RWPE2 (cell line): ENCODE data around the gene GRIK2.

Experiments used
- ATAC-seq: fragments of 200-7000 bp; cut with Tn5 transposase; 3 replicates; pipeline ENCODE4 v1.9.1; 2021; ENCODE audit warnings: low read depth
- DNase-seq: peaks from one replicate; pipeline ENCODE4 v3.0.0-alpha.2; 2020; ENCODE audit warnings: low spot score
- H3K27ac ChIP-seq: fragments of 450-650 bp; 2 replicates; pipeline ENCODE4 v1.5.1; 2017; ENCODE audit warnings: mild to moderate bottlenecking; ENCODE audit not compliant: poor library complexity, severe bottlenecking
- H3K27me3 ChIP-seq: fragments of 250-450 bp; sonication (Bioruptor Pico); 2 replicates; pipeline ENCODE4 v1.5.1; 2021; ENCODE audit warnings: mild to moderate bottlenecking, moderate library complexity; ENCODE audit not compliant: insufficient read depth, poor library complexity, severe bottlenecking
- H3K36me3 ChIP-seq: fragments of 250-450 bp; sonication (Bioruptor Pico); 2 replicates; pipeline ENCODE4 v1.5.1; 2020; ENCODE audit warnings: low read depth, mild to moderate bottlenecking, moderate library complexity
- H3K4me1 ChIP-seq: fragments of 250-450 bp; sonication (Bioruptor Pico); 2 replicates; pipeline ENCODE4 v1.5.1; 2021; ENCODE audit warnings: mild to moderate bottlenecking, moderate library complexity; ENCODE audit not compliant: insufficient read depth, poor library complexity, severe bottlenecking
- H3K4me3 ChIP-seq: fragments of 250-450 bp; sonication (Bioruptor Pico); 2 replicates; pipeline ENCODE4 v1.5.1; 2021; ENCODE audit warnings: mild to moderate bottlenecking, moderate library complexity; ENCODE audit not compliant: severe bottlenecking
- H3K9me3 ChIP-seq: fragments of 250-450 bp; sonication (Bioruptor Pico); 2 replicates; pipeline ENCODE4 v1.5.1; 2021; ENCODE audit warnings: mild to moderate bottlenecking, moderate library complexity; ENCODE audit not compliant: severe bottlenecking
- CTCF ChIP-seq: fragments of 450-650 bp; IDR thresholded peaks from one replicate; pipeline ENCODE4 v1.5.1; 2017; ENCODE audit warnings: mild to moderate bottlenecking, moderate library complexity; ENCODE audit not compliant: poor library complexity, severe bottlenecking

The GRIK2 gene

GRCh38 chr6:101845172-101845571 lies 451.7 kb downstream of the GRIK2 start:
- H3K27ac ChIP-seq: no peak overlapping the region
- ATAC-seq: no peak

GRCh38 chr6:101845621-101846020 lies 452.1 kb downstream of the GRIK2 start:
- Histone ChIP-seq H3K36me3 (no peaks in the 10 kb centered on the region), H3K9me3 (no peaks in the 10 kb centered on the region), H3K4me1 (no peaks in the 10 kb centered on the region), H3K27ac (no peak overlapping the region), H3K4me3 (no peak overlapping the region), H3K27me3 (no peaks in the 10 kb centered on the region)
- DNase-seq (no peak), ATAC-seq (no peak)
- no peak for TF ChIP-seq CTCF

More at GRCh38 chr6:101845172-101845571, 451.7 kb downstream of the GRIK2 start:
- H3K9me3 ChIP-seq: no peaks in the 10 kb centered on the region
- H3K4me1 ChIP-seq: no peaks in the 10 kb centered on the region
- H3K4me3 ChIP-seq: no peak overlapping the region
- no peaks in the 10 kb centered on the region for H3K36me3 ChIP-seq
- TF ChIP-seq CTCF: no peak
- DNase-seq: no peak
- H3K27me3 ChIP-seq: no peaks in the 10 kb centered on the region

- Histone ChIP-seq H3K4me3 (no peak overlapping the region), H3K4me1 (no peaks in the 10 kb centered on the region), H3K36me3 (no peaks in the 10 kb centered on the region), H3K27me3 (no peaks in the 10 kb centered on the region), H3K27ac (no peak overlapping the region), H3K9me3 (no peaks in the 10 kb centered on the region)
- ATAC-seq: no peak
- no peak for TF ChIP-seq CTCF
- no peak for DNase-seq
These were observed 454.2 kb downstream of the GRIK2 start for GRCh38 chr6:101847690-101848089.

- no peak overlapping the region for H3K27ac ChIP-seq
- H3K9me3 ChIP-seq: no peaks in the 10 kb centered on the region
- H3K36me3 ChIP-seq: no peaks in the 10 kb centered on the region
- TF ChIP-seq CTCF: no peak
- no peaks in the 10 kb centered on the region for H3K4me1 ChIP-seq
- DNase-seq: no peak
- no peaks in the 10 kb centered on the region for H3K27me3 ChIP-seq
- H3K4me3 ChIP-seq: no peak overlapping the region
- 0 out of 3 replicates have a peak, but pooled peaks have one; percentile 25 for ATAC-seq
These were observed 458.4 kb downstream of the GRIK2 start for GRCh38 chr6:101851911-101852310.

- no peaks in the 10 kb centered on the region for H3K9me3 ChIP-seq
- no peak overlapping the region for H3K27ac ChIP-seq
- TF ChIP-seq CTCF: no peak
- no peaks in the 10 kb centered on the region for H3K4me1 ChIP-seq
- ATAC-seq: no peak
- H3K27me3 ChIP-seq: no peaks in the 10 kb centered on the region
- H3K36me3 ChIP-seq: no peaks in the 10 kb centered on the region
- no peak overlapping the region for H3K4me3 ChIP-seq
- no peak for DNase-seq
These were observed 459.9 kb downstream of the GRIK2 start for GRCh38 chr6:101853231-101854085.
